Measurements from ENCODE around the gene PRR15L. TPM values are rescaled to one million over a fixed set of nuclear protein-coding genes. Genes with fewer than 3 reads are reported as not detected.

Gene PRR15L
- polyA plus RNA-seq, 1 donor (not counting 4 experiments of a cell fraction or from before 2014, with no cell fraction given), result 0.16 TPM

GRCh38 chr17:47915776-47916398 lies 41.8 kb downstream of the PRR15L start:
- H3K4me3 ChIP-seq (ENCODE audit: control insufficient read depth in 2 of 3, extremely low read depth in 1 of 3, insufficient read depth in 2 of 3, low read depth in 1 of 3, low read length in 3 of 3), result no peak overlapping the region
- H3K27ac ChIP-seq (ENCODE audit: control insufficient read depth, insufficient read depth, low read length), result no peak overlapping the region
- no peaks in the 10 kb centered on the region for H3K9me3 ChIP-seq (ENCODE audit: control insufficient read depth, low read depth, low read length)
- peak overlapping the region; percentile 35 for H2AFZ ChIP-seq (ENCODE audit: control insufficient read depth, low read length)
- peaks cover 2% of the 10 kb centered on the region for H3K9me1 ChIP-seq (ENCODE audit: control insufficient read depth, extremely low read depth, insufficient read depth, low read length)
- H3K79me2 ChIP-seq (ENCODE audit: control insufficient read depth, insufficient read depth, low read length), result no peaks in the 10 kb centered on the region
- DNase-seq (ENCODE audit: low read depth, low spot score), result no peak
- dilution Hi-C loops (cut with MboI; ENCODE audit: extremely low pct_ligation_motif_present, low sequenced_read_pairs), result no loop called here
- peaks cover 6% of the 10 kb centered on the region for H3K4me1 ChIP-seq (ENCODE audit: control insufficient read depth, extremely low read depth, insufficient read depth, low read length)
- no peak overlapping the region for H3K9ac ChIP-seq (ENCODE audit: control insufficient read depth, extremely low read depth, insufficient read depth, low read length)
- TF ChIP-seq EZH2 (IDR thresholded peaks at IDR 0.05; ENCODE audit: low read length) (no peak), CTCF (optimal IDR thresholded peaks at IDR 0.05 in 1 of 3, IDR thresholded peaks at IDR 0.05 in 1 of 3, conservative IDR thresholded peaks at IDR 0.05 in 1 of 3; ENCODE audit: extremely low read depth in 1 of 3, insufficient read depth in 2 of 3, low read length in 3 of 3) (no peak)
- H3K4me2 ChIP-seq (ENCODE audit: control insufficient read depth, extremely low read depth, insufficient read depth, low read depth, low read length), result no peak overlapping the region
- no peak for FAIRE-seq
- peaks cover 0 to 4% of the 10 kb centered on the region in 2 experiments for H3K36me3 ChIP-seq (ENCODE audit: control insufficient read depth in 2 of 2, extremely low read depth in 1 of 2, insufficient read depth in 2 of 2, low read length in 2 of 2)
- no peaks in the 10 kb centered on the region for H3K27me3 ChIP-seq (ENCODE audit: control insufficient read depth, extremely low read depth, insufficient read depth, low read length)
- H4K20me1 ChIP-seq (ENCODE audit: control insufficient read depth, extremely low read depth, insufficient read depth, low read length), result no peaks in the 10 kb centered on the region

GRCh38 chr17:47914306-47914948 lies 43.3 kb downstream of the PRR15L start:
- no peak for FAIRE-seq

More at GRCh38 chr17:47914306-47914948, 43.3 kb downstream of the PRR15L start:
- Histone ChIP-seq H3K27ac (ENCODE audit: control insufficient read depth, insufficient read depth, low read length) (no peak overlapping the region), H3K4me1 (ENCODE audit: control insufficient read depth, extremely low read depth, insufficient read depth, low read length) (peaks cover 6% of the 10 kb centered on the region), H4K20me1 (ENCODE audit: control insufficient read depth, extremely low read depth, insufficient read depth, low read length) (no peaks in the 10 kb centered on the region), H2AFZ (ENCODE audit: control insufficient read depth, low read length) (no peak overlapping the region), H3K4me3 (ENCODE audit: control insufficient read depth in 2 of 3, extremely low read depth in 1 of 3, insufficient read depth in 2 of 3, low read depth in 1 of 3, low read length in 3 of 3) (no peak overlapping the region), H3K9me1 (ENCODE audit: control insufficient read depth, extremely low read depth, insufficient read depth, low read length) (peaks cover 2% of the 10 kb centered on the region), H3K9me3 (ENCODE audit: control insufficient read depth, low read depth, low read length) (no peaks in the 10 kb centered on the region), H3K27me3 (ENCODE audit: control insufficient read depth, extremely low read depth, insufficient read depth, low read length) (no peaks in the 10 kb centered on the region), H3K36me3 (ENCODE audit: control insufficient read depth in 2 of 2, extremely low read depth in 1 of 2, insufficient read depth in 2 of 2, low read length in 2 of 2) (peaks cover 0 to 4% of the 10 kb centered on the region in 2 experiments), H3K4me2 (ENCODE audit: control insufficient read depth, extremely low read depth, insufficient read depth, low read depth, low read length) (no peak overlapping the region), H3K9ac (ENCODE audit: control insufficient read depth, extremely low read depth, insufficient read depth, low read length) (no peak overlapping the region), H3K79me2 (ENCODE audit: control insufficient read depth, insufficient read depth, low read length) (no peaks in the 10 kb centered on the region)
- no peak for TF ChIP-seq EZH2 (IDR thresholded peaks at IDR 0.05; ENCODE audit: low read length)
- TF ChIP-seq CTCF (optimal IDR thresholded peaks at IDR 0.05 in 1 of 3, IDR thresholded peaks at IDR 0.05 in 1 of 3, conservative IDR thresholded peaks at IDR 0.05 in 1 of 3; ENCODE audit: extremely low read depth in 1 of 3, insufficient read depth in 2 of 3, low read length in 3 of 3), result no peak
- dilution Hi-C loops (cut with MboI; ENCODE audit: extremely low pct_ligation_motif_present, low sequenced_read_pairs), result no loop called here
- no peak for DNase-seq (ENCODE audit: low read depth, low spot score)
